ENCODE data around the gene RBM20. TPM values are rescaled to one million over a fixed set of nuclear protein-coding genes. Genes with fewer than 3 reads are reported as not detected.
A peak's percentile ranks its signal among the peaks of the same experiment; 100 is the strongest.

RBM20 gene
- total and polyA plus RNA-seq, 7 experiments from 2014 or later: 0.16 to 1.7 (median 0.37) TPM; not detected in 1

- H3K4me1 ChIP-seq (ENCODE audit: control insufficient read depth in 2 of 2, insufficient read depth in 2 of 2, low read length in 2 of 2): peaks cover 26 to 29% of the 10 kb centered on the region in 2 donors
- H3K4me3 Mint-ChIP-seq: peak overlapping the region in 4 of 10 donors; percentile 44 to 67 (median 62)
- DNase-seq: no peak
- H3K27ac Mint-ChIP-seq: peak overlapping the region; percentile 14 to 98 (median 84)
- H3K36me3 ChIP-seq (ENCODE audit: control insufficient read depth in 2 of 3, insufficient read depth in 3 of 3, low read length in 3 of 3): no peaks in the 10 kb centered on the region
- ChIA-PET CTCF (interaction anchor here (0.9 to 1.8 kb wide), 2 partner anchors 9 to 21 kb away, joined by 4 to 8 read pairs; no protein-coding TSS in a partner anchor), POLR2A (interaction anchor here (0.5 to 4.1 kb wide), 13 partner anchors 9 to 139 kb away, joined by 3 to 32 read pairs (median 4); no protein-coding TSS in a partner anchor)
- no peak overlapping the region for H3K4me3 ChIP-seq (ENCODE audit: low read length)
- peaks cover 0 to 12% (median 0%) of the 10 kb centered on the region in 5 donors for H3K36me3 Mint-ChIP-seq
- ATAC-seq: no peak
- no peak overlapping the region for H3K27ac ChIP-seq (ENCODE audit: low read depth, low read length)
- H3K4me1 Mint-ChIP-seq: peaks cover 36 to 68% (median 56%) of the 10 kb centered on the region in 7 donors
- no peaks in the 10 kb centered on the region for H3K27me3 ChIP-seq (ENCODE audit: control insufficient read depth in 2 of 2, insufficient read depth in 2 of 2, low read length in 2 of 2)
- H3K27me3 Mint-ChIP-seq: no peaks in the 10 kb centered on the region
- intact Hi-C loops (cut with micrococcal nuclease): loop anchor here in 1 of 2 donors (1.0 to 2.0 kb wide), 6 partner anchors 9 to 75 kb away; partner anchors contain the start of genes BBIP1, PDCD4 and SHOC2
- no peaks in the 10 kb centered on the region for H3K9me3 ChIP-seq (ENCODE audit: control insufficient read depth in 2 of 3, low read length in 3 of 3)
- peaks cover 0 to 4% (median 0%) of the 10 kb centered on the region in 11 donors for H3K9me3 Mint-ChIP-seq
Measured at GRCh38 chr10:110843796-110844616, 199.9 kb downstream of the RBM20 start.

DNA sequence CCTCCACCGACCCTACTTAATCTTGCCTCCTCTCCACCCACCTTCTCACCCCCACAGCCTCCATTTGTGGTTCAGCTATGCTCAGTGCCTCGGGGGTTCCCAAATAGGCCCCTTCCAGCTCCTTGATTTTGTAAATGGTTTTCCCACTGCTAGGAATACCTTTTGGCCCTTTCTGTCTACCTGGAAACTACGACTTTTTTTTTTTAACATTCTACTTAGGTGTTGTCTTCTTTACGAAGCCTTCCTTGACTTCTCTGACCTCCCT is 200.4 kb downstream of the RBM20 start:
- ATAC-seq: no peak
- intact Hi-C loops (cut with micrococcal nuclease): no loop called here

GRCh38 chr10:110845192-110845755 is 201.1 kb downstream of the RBM20 start:
- peak overlapping the region in 5 of 9 donors; percentile 28 to 69 (median 60) for H3K27ac Mint-ChIP-seq
- POLR2A ChIA-PET: interaction anchor here (0.6 to 1.9 kb wide), 3 partner anchors 9 to 14 kb away, joined by 3 to 8 read pairs (median 4); no protein-coding TSS in a partner anchor
- no peaks in the 10 kb centered on the region for H3K27me3 ChIP-seq (ENCODE audit: control insufficient read depth in 2 of 2, insufficient read depth in 2 of 2, low read length in 2 of 2)

More for the DNA sequence above, 200.4 kb downstream of the RBM20 start:
- Mint-ChIP-seq H3K4me3 (peak overlapping the region in 3 of 10 donors; percentile 6 to 58 (median 8)), H3K9me3 (peaks cover 0 to 4% (median 0%) of the 10 kb centered on the region in 11 donors), H3K27me3 (no peaks in the 10 kb centered on the region), H3K27ac (peak overlapping the region in 5 of 9 donors; percentile 59 to 89 (median 67)), H3K36me3 (peaks cover 0 to 13% (median 0%) of the 10 kb centered on the region in 5 donors), H3K4me1 (peaks cover 36 to 74% (median 62%) of the 10 kb centered on the region in 7 donors)
- ChIA-PET CTCF (interaction anchor here (0.9 to 1.8 kb wide), 2 partner anchors 8 to 20 kb away, joined by 4 to 8 read pairs; no protein-coding TSS in a partner anchor), POLR2A (interaction anchor here (0.6 to 4.1 kb wide), 8 partner anchors 8 to 139 kb away, joined by 3 to 32 read pairs (median 4); no protein-coding TSS in a partner anchor)
- Histone ChIP-seq H3K27me3 (ENCODE audit: control insufficient read depth in 2 of 2, insufficient read depth in 2 of 2, low read length in 2 of 2) (no peaks in the 10 kb centered on the region), H3K9me3 (ENCODE audit: control insufficient read depth in 2 of 3, low read length in 3 of 3) (no peaks in the 10 kb centered on the region), H3K27ac (ENCODE audit: low read depth, low read length) (no peak overlapping the region), H3K4me1 (ENCODE audit: control insufficient read depth in 2 of 2, insufficient read depth in 2 of 2, low read length in 2 of 2) (peaks cover 26 to 35% of the 10 kb centered on the region in 2 donors), H3K36me3 (ENCODE audit: control insufficient read depth in 2 of 3, insufficient read depth in 3 of 3, low read length in 3 of 3) (no peaks in the 10 kb centered on the region), H3K4me3 (ENCODE audit: low read length) (no peak overlapping the region)
- DNase-seq: no peak

GRCh38 chr10:110845756-110846620 is 201.9 kb downstream of the RBM20 start:
- CTCF ChIA-PET: interaction anchor here (0.8 to 1.5 kb wide), 3 partner anchors 12 to 32 kb away, joined by 3 to 4 read pairs (median 3); no protein-coding TSS in a partner anchor
- DNase-seq: no peak
- H3K27me3 Mint-ChIP-seq: no peaks in the 10 kb centered on the region
- H3K4me1 Mint-ChIP-seq: peaks cover 46 to 85% (median 73%) of the 10 kb centered on the region in 7 donors
- no peaks in the 10 kb centered on the region for H3K9me3 ChIP-seq (ENCODE audit: control insufficient read depth in 2 of 3, low read length in 3 of 3)
- peak overlapping the region in 1 of 10 donors; percentile 73 for H3K4me3 Mint-ChIP-seq
- H3K4me1 ChIP-seq (ENCODE audit: control insufficient read depth in 2 of 2, insufficient read depth in 2 of 2, low read length in 2 of 2): peaks cover 39 to 49% of the 10 kb centered on the region in 2 donors
- no peak for ATAC-seq
- no peak overlapping the region for H3K27ac ChIP-seq (ENCODE audit: low read depth, low read length)
- H3K36me3 ChIP-seq (ENCODE audit: control insufficient read depth in 2 of 3, insufficient read depth in 3 of 3, low read length in 3 of 3): no peaks in the 10 kb centered on the region
- H3K27me3 ChIP-seq (ENCODE audit: control insufficient read depth in 2 of 2, insufficient read depth in 2 of 2, low read length in 2 of 2): no peaks in the 10 kb centered on the region
- H3K9me3 Mint-ChIP-seq: peaks cover 0 to 4% (median 0%) of the 10 kb centered on the region in 11 donors
- H3K36me3 Mint-ChIP-seq: peaks cover 0 to 13% (median 0%) of the 10 kb centered on the region in 5 donors
- no peak overlapping the region for H3K4me3 ChIP-seq (ENCODE audit: low read length)
- POLR2A ChIA-PET: interaction anchor here (0.6 to 1.9 kb wide), 10 partner anchors 8 to 95 kb away, joined by 3 to 8 read pairs (median 4); no protein-coding TSS in a partner anchor
- H3K27ac Mint-ChIP-seq: peak overlapping the region in 4 of 9 donors; percentile 39 to 67 (median 62)
- intact Hi-C loops (cut with micrococcal nuclease): no loop called here

More at GRCh38 chr10:110845192-110845755, 201.1 kb downstream of the RBM20 start:
- no peaks in the 10 kb centered on the region for H3K9me3 ChIP-seq (ENCODE audit: control insufficient read depth in 2 of 3, low read length in 3 of 3)
- intact Hi-C loops (cut with micrococcal nuclease): no loop called here
- Mint-ChIP-seq H3K4me3 (peak overlapping the region in 1 of 10 donors; percentile 73), H3K9me3 (peaks cover 0 to 4% (median 0%) of the 10 kb centered on the region in 11 donors), H3K4me1 (peaks cover 42 to 81% (median 69%) of the 10 kb centered on the region in 7 donors), H3K27me3 (no peaks in the 10 kb centered on the region), H3K36me3 (peaks cover 0 to 13% (median 0%) of the 10 kb centered on the region in 5 donors)
- no peaks in the 10 kb centered on the region for H3K36me3 ChIP-seq (ENCODE audit: control insufficient read depth in 2 of 3, insufficient read depth in 3 of 3, low read length in 3 of 3)
- CTCF ChIA-PET: interaction anchor here (1.5 kb wide), 1 partner anchor 31 kb away, joined by 4 read pairs; no protein-coding TSS in a partner anchor
- H3K4me3 ChIP-seq (ENCODE audit: low read length): no peak overlapping the region
- no peak overlapping the region for H3K27ac ChIP-seq (ENCODE audit: low read depth, low read length)
- DNase-seq (no peak), ATAC-seq (no peak)
- peaks cover 32 to 42% of the 10 kb centered on the region in 2 donors for H3K4me1 ChIP-seq (ENCODE audit: control insufficient read depth in 2 of 2, insufficient read depth in 2 of 2, low read length in 2 of 2)

- Mint-ChIP-seq H3K4me1 (peaks cover 57 to 87% (median 79%) of the 10 kb centered on the region in 7 donors), H3K36me3 (peaks cover 0 to 12% (median 0%) of the 10 kb centered on the region in 5 donors), H3K4me3 (peak overlapping the region in 1 of 10 donors; percentile 54), H3K27ac (peak overlapping the region in 4 of 9 donors; percentile 14 to 65 (median 59)), H3K27me3 (no peaks in the 10 kb centered on the region), H3K9me3 (peaks cover 0 to 4% (median 0%) of the 10 kb centered on the region in 11 donors)
- no peaks in the 10 kb centered on the region for H3K36me3 ChIP-seq (ENCODE audit: control insufficient read depth in 2 of 3, insufficient read depth in 3 of 3, low read length in 3 of 3)
- intact Hi-C loops (cut with micrococcal nuclease): no loop called here
- H3K27me3 ChIP-seq (ENCODE audit: control insufficient read depth in 2 of 2, insufficient read depth in 2 of 2, low read length in 2 of 2): no peaks in the 10 kb centered on the region
- H3K4me3 ChIP-seq (ENCODE audit: low read length): no peak overlapping the region
- ATAC-seq: no peak
- H3K4me1 ChIP-seq (ENCODE audit: control insufficient read depth in 2 of 2, insufficient read depth in 2 of 2, low read length in 2 of 2): peaks cover 48 to 63% of the 10 kb centered on the region in 2 donors
- H3K9me3 ChIP-seq (ENCODE audit: control insufficient read depth in 2 of 3, low read length in 3 of 3): no peaks in the 10 kb centered on the region
- no peak overlapping the region for H3K27ac ChIP-seq (ENCODE audit: low read depth, low read length)
- CTCF ChIA-PET: interaction anchor here (1.2 kb wide), 1 partner anchor 11 kb away, joined by 3 read pairs; no protein-coding TSS in a partner anchor
- POLR2A ChIA-PET: interaction anchor here (0.5 to 1.3 kb wide), 4 partner anchors 11 to 20 kb away, joined by 3 to 5 read pairs (median 3); no protein-coding TSS in a partner anchor
- no peak for DNase-seq
Measured at GRCh38 chr10:110847374-110847773, 203.2 kb downstream of the RBM20 start.
